GM21717 (cell line): ENCODE data around the gene ZBTB38.

Experiments used
- ATAC-seq: cut with Tn5 transposase; IDR thresholded peaks from one replicate; pipeline ENCODE4 v1.9.1; 2021; ENCODE audit warnings: mild to moderate bottlenecking, moderate library complexity; ENCODE audit not compliant: unreplicated experiment

ZBTB38 gene

GRCh38 chr3:141366285-141367037 lies 1.8 kb upstream of the ZBTB38 start:
- ATAC-seq, result no peak

GRCh38 chr3:141367038-141367730 lies 1.1 kb upstream of the ZBTB38 start:
- ATAC-seq, result no peak

GRCh38 chr3:141368925-141369794 lies 856 bp downstream of the ZBTB38 start:
- ATAC-seq, result no peak

GRCh38 chr3:141370065-141370533 lies 1.8 kb downstream of the ZBTB38 start:
- peak; percentile 79 for ATAC-seq

GRCh38 chr3:141371882-141372281 lies 3.6 kb downstream of the ZBTB38 start:
- ATAC-seq, result peak; percentile 28

GRCh38 chr3:141372656-141373055 lies 4.4 kb downstream of the ZBTB38 start:
- no peak for ATAC-seq

- peak; percentile 32 for ATAC-seq
These were observed 4.9 kb downstream of the ZBTB38 start for GRCh38 chr3:141373232-141373631.

GRCh38 chr3:141373768-141374526 lies 5.6 kb downstream of the ZBTB38 start:
- no peak for ATAC-seq

GRCh38 chr3:141375381-141376301 lies 7.3 kb downstream of the ZBTB38 start:
- ATAC-seq, result no peak

- no peak for ATAC-seq
These were observed 9.1 kb downstream of the ZBTB38 start for GRCh38 chr3:141377377-141377776.

- no peak for ATAC-seq
These were observed 10.3 kb downstream of the ZBTB38 start for GRCh38 chr3:141378556-141378955.

GRCh38 chr3:141379250-141379966 lies 11.1 kb downstream of the ZBTB38 start:
- peak; percentile 42 for ATAC-seq

- no peak for ATAC-seq
These were observed 12.0 kb downstream of the ZBTB38 start for GRCh38 chr3:141380279-141380678.

- ATAC-seq, result peak; percentile 45
These were observed 12.7 kb downstream of the ZBTB38 start for GRCh38 chr3:141380987-141381386.

- ATAC-seq, result no peak
These were observed 14.3 kb downstream of the ZBTB38 start for GRCh38 chr3:141382571-141382970.

GRCh38 chr3:141383555-141384129 lies 15.3 kb downstream of the ZBTB38 start:
- ATAC-seq, result no peak

GRCh38 chr3:141384157-141384556 lies 15.9 kb downstream of the ZBTB38 start:
- no peak for ATAC-seq

GRCh38 chr3:141384575-141384974 lies 16.3 kb downstream of the ZBTB38 start:
- no peak for ATAC-seq
